Lung (tissue), 12 donors: Measurements from ENCODE around the gene COPB2. TPM values are rescaled to one million over a fixed set of nuclear protein-coding genes. Genes with fewer than 3 reads are reported as not detected.

ENCODE experiments used
- ATAC-seq: fragments of 200-7000 bp; cut with Tn5 transposase; one replicate; pipeline ENCODE4 v1.9.1; 2020; ENCODE audit warnings: moderate number of reproducible peaks; ENCODE audit not compliant: insufficient read depth, low FRiP score
- DNase-seq, 3 donors: peaks; one replicate each; pipeline ENCODE4 v3.0.0-alpha.2; 2013 to 2017
- H3K27ac ChIP-seq, 2 donors: one replicate each; pipeline ENCODE4 v1.5.1; 2013; ENCODE audit warnings: mild to moderate bottlenecking in 2 of 2, moderate library complexity in 2 of 2, control low read depth in 1 of 2, inconsistent platforms in 1 of 2, low read depth in 1 of 2, low read length in 1 of 2
- H3K27me3 ChIP-seq, 3 donors: one replicate each; pipeline ENCODE4 v1.5.1; 2013; ENCODE audit warnings: low read length in 2 of 3; ENCODE audit not compliant: control insufficient read depth in 3 of 3, insufficient read depth in 3 of 3
- H3K36me3 ChIP-seq, 4 donors: one replicate each; pipeline ENCODE4 v1.5.1; 2013; ENCODE audit warnings: low read length in 4 of 4, mild to moderate bottlenecking in 1 of 4, moderate library complexity in 1 of 4; ENCODE audit not compliant: control insufficient read depth in 4 of 4, insufficient read depth in 4 of 4
- H3K4me1 ChIP-seq, 5 donors: one replicate each; pipeline ENCODE4 v1.5.1; 2013; ENCODE audit warnings: low read length in 5 of 5, mild to moderate bottlenecking in 2 of 5, moderate library complexity in 1 of 5; ENCODE audit not compliant: control insufficient read depth in 5 of 5, insufficient read depth in 5 of 5
- H3K4me3 ChIP-seq: one replicate; pipeline ENCODE4 v1.5.1; 2013; ENCODE audit warnings: mild to moderate bottlenecking, control low read depth, moderate library complexity
- H3K9ac ChIP-seq, 2 donors: one replicate each; pipeline ENCODE4 v1.5.1; 2013; ENCODE audit warnings: low read length in 2 of 2, control low read depth in 1 of 2; ENCODE audit not compliant: insufficient read depth in 1 of 2
- H3K9me3 ChIP-seq, 4 donors: one replicate each; pipeline ENCODE4 v1.5.1; 2013; ENCODE audit warnings: low read length in 3 of 4, mild to moderate bottlenecking in 1 of 4, moderate library complexity in 1 of 4; ENCODE audit not compliant: control insufficient read depth in 4 of 4, insufficient read depth in 3 of 4
- WGBS, 2 donors: extraction: QIAGEN DNeasy Blood & Tissue Kit; methylation state at CpG; one replicate each; pipeline ENCODE4 v1.1.7; 2013; 5-methylcytosine and 5-hydroxymethylcytosine counted together
- polyA plus RNA-seq, 2 donors: library from polyadenylated mRNA; stranded (reverse); fragments of 200-250 nt; gene quantifications; one replicate each; pipeline ENCODE4 v1.2.1, GENCODE V29; 2013
- total RNA-seq, 2 donors: library from RNA; depleted of rRNA in 1 of 2; stranded (reverse); fragments of >200 nt in 1 of 2; gene quantifications; one replicate each; pipeline ENCODE4 v1.2.1, GENCODE V29; 2014 to 2021
- TF ChIP-seq, protein P1 (sequence below): IDR thresholded peaks from 2 replicates; pipeline ENCODE4 v1.5.1; 2012; ENCODE audit warnings: mild to moderate bottlenecking; ENCODE audit errors: control extremely low read depth, extremely low read depth
- donor health status: control.
- donor health status: control.
- donor health status: Bipolar disorder and iron deficiency.
- donor health status: healthy.
- donor health status: DM: yes; HTN: yes; CAD: no.

COPB2 gene
- total and polyA plus RNA-seq, 4 donors = 36.9 to 136 (median 103) TPM

DNA sequence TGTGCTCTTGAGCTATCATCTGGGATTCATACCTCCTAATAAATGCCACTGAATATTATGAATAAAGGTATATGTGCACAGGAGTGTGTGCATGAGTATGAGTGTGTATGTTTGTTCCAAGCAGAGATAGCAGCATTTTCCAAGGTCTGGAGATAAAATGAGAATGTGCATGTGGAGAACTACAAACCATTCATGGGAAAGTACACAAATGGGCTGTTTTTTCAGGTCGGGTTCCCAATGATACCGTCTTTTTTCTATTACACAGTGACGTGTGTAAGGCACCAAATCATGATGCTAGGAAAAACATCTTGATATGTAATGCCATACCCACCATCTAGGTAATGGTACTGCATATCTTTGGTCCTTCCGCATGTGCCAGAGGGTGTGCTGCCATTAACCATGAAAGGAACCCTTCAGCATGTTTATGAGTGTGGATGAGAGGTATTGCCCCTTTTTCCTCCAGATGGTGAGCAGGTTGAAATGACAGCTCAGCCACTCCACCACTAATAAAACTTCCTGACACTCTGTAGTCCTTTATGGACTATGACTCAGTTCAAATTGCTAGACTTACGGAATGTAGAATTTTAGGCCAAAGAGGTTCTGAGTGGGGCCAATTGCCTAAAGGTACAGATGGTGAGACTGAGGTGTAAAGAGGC is 36.4 kb upstream of the COPB2 start:
- TF ChIP-seq, protein P1, sequence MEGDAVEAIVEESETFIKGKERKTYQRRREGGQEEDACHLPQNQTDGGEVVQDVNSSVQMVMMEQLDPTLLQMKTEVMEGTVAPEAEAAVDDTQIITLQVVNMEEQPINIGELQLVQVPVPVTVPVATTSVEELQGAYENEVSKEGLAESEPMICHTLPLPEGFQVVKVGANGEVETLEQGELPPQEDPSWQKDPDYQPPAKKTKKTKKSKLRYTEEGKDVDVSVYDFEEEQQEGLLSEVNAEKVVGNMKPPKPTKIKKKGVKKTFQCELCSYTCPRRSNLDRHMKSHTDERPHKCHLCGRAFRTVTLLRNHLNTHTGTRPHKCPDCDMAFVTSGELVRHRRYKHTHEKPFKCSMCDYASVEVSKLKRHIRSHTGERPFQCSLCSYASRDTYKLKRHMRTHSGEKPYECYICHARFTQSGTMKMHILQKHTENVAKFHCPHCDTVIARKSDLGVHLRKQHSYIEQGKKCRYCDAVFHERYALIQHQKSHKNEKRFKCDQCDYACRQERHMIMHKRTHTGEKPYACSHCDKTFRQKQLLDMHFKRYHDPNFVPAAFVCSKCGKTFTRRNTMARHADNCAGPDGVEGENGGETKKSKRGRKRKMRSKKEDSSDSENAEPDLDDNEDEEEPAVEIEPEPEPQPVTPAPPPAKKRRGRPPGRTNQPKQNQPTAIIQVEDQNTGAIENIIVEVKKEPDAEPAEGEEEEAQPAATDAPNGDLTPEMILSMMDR = no peak
- WGBS, 2 donors = 86 to 92% methylated on average over 5 of the region's 5 CpGs

DNA sequence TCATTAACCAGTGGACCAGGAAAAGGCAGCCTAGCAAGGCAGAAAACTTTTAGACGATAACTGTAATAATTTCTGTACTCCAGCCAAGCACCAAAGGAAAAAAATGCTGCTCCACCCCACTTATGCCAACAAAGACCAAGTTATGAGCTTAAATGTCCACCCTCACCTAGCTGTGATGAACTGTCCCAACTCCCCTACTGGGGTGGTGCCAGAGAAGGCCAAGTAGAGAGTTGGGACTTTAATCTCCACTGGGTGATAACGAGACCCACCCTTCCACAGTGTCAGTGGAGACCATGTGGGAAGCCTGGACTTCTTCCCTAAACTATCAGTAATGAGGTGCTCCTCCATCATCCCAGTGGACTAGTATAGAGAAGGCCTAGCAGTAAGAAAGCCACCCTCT is 33.8 kb upstream of the COPB2 start:
- no peak overlapping the region for H3K9ac ChIP-seq
- WGBS, 2 donors = 81 to 89% methylated on average over 2 of the region's 2 CpGs
- TF ChIP-seq, protein P1 = no peak
- H3K36me3 ChIP-seq = peaks cover 0 to 3% (median under 1%) of the 10 kb centered on the region in 4 donors
- H3K9me3 ChIP-seq = peaks cover 0 to under 1% (median 0%) of the 10 kb centered on the region in 4 donors
- H3K4me1 ChIP-seq = peaks cover 0 to 6% (median 0%) of the 10 kb centered on the region in 5 donors
- ATAC-seq (no peak), DNase-seq (no peak)
- H3K4me3 ChIP-seq = no peak overlapping the region
- H3K27me3 ChIP-seq = no peaks in the 10 kb centered on the region
- no peak overlapping the region for H3K27ac ChIP-seq

More for the DNA sequence above, 36.4 kb upstream of the COPB2 start:
- Histone ChIP-seq H3K36me3 (peaks cover 0 to 3% (median under 1%) of the 10 kb centered on the region in 4 donors), H3K9me3 (no peaks in the 10 kb centered on the region), H3K27ac (no peak overlapping the region), H3K4me1 (peaks cover 0 to 5% (median 0%) of the 10 kb centered on the region in 5 donors), H3K27me3 (no peaks in the 10 kb centered on the region), H3K4me3 (no peak overlapping the region), H3K9ac (no peak overlapping the region)
- ATAC-seq (no peak), DNase-seq (no peak)

GRCh38 chr3:139421460-139421859 is 32.0 kb upstream of the COPB2 start:
- Histone ChIP-seq H3K27ac (peak overlapping the region in 1 of 2 donors; percentile 2), H3K9ac (no peak overlapping the region), H3K27me3 (no peaks in the 10 kb centered on the region), H3K9me3 (peaks cover 0 to 2% (median 0%) of the 10 kb centered on the region in 4 donors), H3K4me3 (no peak overlapping the region), H3K36me3 (peaks cover 0 to 3% (median under 1%) of the 10 kb centered on the region in 4 donors), H3K4me1 (peaks cover 0 to 6% (median 0%) of the 10 kb centered on the region in 5 donors)
- no peak for DNase-seq
- no peak for ATAC-seq
- WGBS, 2 donors = 88 to 90% methylated on average over 1 of the region's 1 CpG
- TF ChIP-seq, protein P1 = no peak
